ENCODE measurements around the gene PSG2.
"Not testable (repeated sequence)": the region's sequence is repeated elsewhere in the genome, so short reads cannot be mapped to it uniquely, and the experiment has no call there.

DNA sequence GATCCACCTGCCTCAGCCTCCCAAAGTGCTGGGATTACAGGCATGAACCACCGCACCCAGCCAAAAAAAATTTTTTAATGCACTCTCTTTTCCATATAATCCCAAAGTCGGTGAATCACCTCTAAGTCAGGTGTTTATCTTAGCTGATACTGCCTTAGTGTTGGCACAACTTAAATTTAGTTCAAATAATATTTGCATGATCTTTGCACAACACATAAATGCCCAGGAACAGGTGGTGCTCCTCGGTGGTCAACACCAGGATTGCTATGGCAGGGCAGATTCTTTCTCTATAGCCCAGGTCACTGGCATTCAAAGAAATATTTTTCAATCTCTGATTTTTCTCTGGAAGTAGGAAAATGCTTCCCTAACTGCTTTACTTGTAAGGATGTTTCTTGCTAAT is 33.9 kb upstream of the PSG2 start:
- TF ChIP-seq, protein P1, sequence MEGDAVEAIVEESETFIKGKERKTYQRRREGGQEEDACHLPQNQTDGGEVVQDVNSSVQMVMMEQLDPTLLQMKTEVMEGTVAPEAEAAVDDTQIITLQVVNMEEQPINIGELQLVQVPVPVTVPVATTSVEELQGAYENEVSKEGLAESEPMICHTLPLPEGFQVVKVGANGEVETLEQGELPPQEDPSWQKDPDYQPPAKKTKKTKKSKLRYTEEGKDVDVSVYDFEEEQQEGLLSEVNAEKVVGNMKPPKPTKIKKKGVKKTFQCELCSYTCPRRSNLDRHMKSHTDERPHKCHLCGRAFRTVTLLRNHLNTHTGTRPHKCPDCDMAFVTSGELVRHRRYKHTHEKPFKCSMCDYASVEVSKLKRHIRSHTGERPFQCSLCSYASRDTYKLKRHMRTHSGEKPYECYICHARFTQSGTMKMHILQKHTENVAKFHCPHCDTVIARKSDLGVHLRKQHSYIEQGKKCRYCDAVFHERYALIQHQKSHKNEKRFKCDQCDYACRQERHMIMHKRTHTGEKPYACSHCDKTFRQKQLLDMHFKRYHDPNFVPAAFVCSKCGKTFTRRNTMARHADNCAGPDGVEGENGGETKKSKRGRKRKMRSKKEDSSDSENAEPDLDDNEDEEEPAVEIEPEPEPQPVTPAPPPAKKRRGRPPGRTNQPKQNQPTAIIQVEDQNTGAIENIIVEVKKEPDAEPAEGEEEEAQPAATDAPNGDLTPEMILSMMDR (IDR thresholded peaks at IDR 0.05; ENCODE audit: low read length): not testable (repeated sequence)
- not testable (repeated sequence) for TF ChIP-seq EZH2 (IDR thresholded peaks at IDR 0.05; ENCODE audit: borderline replicate concordance, low read length)
